Stimulated activated CD4-positive, alpha-beta T cell treated with anti-CD3 and anti-CD28 coated beads, Interleukin-1b, Interleukin-23, amount 100 ng/mL, for 24 hours (primary cell): ENCODE measurements around the gene TRMT44.
"Not testable (repeated sequence)": the region's sequence is repeated elsewhere in the genome, so short reads cannot be mapped to it uniquely, and the experiment has no call there.

ENCODE experiments used
- DNase-seq, 4 experiments: peaks; one replicate each; pipeline ENCODE4 v3.0.0-alpha.2; 2020; ENCODE audit warnings: low read depth in 4 of 4, low spot score in 1 of 4

Gene TRMT44

GRCh38 chr4:8406887-8407286 lies 33.7 kb upstream of the TRMT44 start:
- DNase-seq = not testable (repeated sequence)

- no peak for DNase-seq
Measured at GRCh38 chr4:8407316-8407715, 33.3 kb upstream of the TRMT44 start.

DNA sequence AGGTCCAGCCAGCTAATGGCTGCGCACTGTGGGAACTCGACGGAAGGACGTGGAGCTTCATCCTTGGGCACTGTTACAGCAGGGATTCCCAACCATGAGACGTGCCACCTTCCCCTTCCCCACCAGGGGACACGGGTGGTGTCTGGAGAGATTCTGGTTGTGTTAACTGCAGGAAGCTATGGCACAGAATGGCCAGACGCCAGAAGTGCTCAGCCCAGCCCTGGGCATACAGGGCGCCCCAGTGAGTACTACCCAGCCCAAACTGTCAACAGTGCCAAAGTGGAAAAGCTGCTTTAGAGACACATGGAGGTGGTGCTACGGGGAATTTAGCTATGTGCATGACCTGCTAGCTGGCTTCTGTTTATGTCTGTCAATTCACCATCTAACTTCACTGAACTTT lies 32.8 kb upstream of the TRMT44 start:
- no peak for DNase-seq

- DNase-seq = no peak
Measured at GRCh38 chr4:8409264-8410065, 31.1 kb upstream of the TRMT44 start.

DNA sequence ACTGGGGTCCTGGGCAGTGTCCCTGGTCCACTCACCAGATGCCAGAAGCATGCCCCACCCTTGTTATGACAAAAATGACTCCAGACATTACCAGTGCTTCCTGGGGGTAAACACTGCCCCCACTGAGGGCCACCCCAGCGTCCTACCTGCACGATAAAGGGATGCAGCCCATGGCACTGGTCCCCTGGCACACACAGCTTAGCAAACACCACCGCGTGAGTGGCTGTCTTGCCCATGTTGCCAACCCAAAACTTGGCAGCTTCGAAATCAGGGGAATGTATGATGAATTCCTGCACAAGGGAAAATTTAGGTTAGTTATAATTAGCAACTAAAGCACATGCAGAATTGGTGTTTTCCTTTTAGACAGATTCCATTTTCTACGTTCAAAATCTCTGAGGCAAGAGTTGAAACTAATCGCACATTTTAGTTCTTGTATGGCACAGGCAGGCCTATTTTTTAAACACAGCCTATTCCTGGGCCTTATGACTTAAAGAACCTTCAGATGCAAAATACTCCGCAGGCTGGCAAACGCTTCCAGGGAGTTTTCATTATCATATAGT lies 30.4 kb upstream of the TRMT44 start:
- DNase-seq = no peak

- no peak for DNase-seq
Measured at GRCh38 chr4:8410641-8411271, 29.8 kb upstream of the TRMT44 start.

DNA sequence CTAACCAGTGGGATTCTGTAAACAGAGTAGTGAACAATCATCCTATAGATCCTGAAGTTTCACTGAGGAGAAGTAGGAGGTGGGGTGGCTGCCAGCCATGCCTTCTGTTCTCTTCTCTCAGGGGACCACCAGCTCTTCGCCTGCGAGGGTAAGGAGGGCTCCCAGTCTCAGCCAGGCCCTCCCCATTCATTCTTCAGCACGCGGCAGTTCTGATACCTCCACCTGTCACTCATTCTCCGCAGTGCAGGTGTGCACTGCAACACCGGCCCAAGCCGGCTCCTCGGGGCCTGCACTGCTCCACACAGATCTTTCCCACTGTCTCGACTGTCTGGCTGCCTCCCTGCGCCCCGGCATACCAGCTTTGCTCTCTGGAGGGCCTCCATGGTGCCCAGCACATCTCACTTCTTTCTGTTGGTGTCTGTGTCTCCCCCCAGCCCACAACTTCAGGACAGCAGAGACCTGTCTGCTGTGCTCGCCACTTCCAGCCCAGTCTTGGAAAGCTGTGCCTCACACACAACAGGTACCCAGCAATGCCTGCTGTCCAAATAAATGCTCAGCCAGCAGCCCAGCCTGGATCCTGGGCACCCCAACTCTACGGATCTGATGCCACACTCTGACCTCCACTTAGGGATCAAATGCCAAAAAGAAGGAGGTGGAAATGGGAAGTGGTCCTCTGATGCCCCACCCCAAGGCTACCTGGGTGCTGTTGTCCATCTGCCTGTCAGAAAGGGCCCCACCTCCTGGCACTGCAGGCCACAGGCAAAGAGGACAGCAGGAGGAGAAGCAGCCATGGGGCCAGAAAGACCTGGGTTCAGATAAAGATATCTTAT lies 29.0 kb upstream of the TRMT44 start:
- no peak for DNase-seq

DNA sequence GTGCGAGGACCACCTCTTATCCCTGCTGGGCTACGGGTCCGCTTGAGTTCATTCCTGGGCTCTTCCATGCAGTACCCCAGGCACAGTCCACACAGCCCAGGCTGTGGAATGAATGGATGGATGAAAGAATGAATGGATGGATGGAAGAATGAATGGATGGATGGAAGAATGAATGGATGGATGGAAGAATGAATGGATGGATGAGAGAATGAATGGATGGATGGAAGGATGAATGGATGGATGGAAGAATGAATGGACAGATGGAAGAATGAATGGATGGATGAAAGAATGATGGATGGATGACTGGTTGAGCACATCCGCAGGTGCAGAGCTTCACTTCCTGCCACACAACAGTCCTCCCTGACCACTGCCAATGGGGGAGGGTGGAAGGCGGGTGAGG lies 28.3 kb upstream of the TRMT44 start:
- no peak for DNase-seq

GRCh38 chr4:8414377-8414776 lies 26.2 kb upstream of the TRMT44 start:
- DNase-seq = peak in 1 of 4 experiments; percentile 43

DNA sequence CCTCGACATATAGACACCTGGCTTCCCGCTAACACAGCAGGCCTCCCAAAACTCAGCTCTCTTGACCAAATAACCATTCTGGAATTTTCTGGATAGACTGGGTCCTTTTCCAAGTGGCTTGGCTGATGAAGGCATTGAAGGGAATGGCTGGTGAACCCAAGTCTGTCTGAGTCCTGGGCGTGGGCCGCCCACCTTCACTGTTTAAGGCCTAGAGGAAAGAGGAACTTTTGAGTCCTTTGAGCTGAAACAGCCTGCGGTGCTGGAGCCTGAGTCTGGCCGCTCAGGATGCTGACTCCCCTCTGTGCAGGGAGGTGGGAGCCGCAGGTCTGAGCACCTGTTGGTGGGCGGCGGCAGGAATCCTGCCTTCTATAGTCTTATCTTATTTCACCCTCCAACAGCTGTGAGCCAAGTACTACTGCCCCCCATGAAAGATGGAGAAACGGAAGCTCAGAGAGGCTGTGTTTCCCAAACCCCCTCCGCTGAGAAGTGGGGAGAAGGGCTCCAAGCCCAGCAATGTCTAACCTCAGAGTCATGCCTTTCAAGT lies 23.4 kb upstream of the TRMT44 start:
- DNase-seq = no peak

DNA sequence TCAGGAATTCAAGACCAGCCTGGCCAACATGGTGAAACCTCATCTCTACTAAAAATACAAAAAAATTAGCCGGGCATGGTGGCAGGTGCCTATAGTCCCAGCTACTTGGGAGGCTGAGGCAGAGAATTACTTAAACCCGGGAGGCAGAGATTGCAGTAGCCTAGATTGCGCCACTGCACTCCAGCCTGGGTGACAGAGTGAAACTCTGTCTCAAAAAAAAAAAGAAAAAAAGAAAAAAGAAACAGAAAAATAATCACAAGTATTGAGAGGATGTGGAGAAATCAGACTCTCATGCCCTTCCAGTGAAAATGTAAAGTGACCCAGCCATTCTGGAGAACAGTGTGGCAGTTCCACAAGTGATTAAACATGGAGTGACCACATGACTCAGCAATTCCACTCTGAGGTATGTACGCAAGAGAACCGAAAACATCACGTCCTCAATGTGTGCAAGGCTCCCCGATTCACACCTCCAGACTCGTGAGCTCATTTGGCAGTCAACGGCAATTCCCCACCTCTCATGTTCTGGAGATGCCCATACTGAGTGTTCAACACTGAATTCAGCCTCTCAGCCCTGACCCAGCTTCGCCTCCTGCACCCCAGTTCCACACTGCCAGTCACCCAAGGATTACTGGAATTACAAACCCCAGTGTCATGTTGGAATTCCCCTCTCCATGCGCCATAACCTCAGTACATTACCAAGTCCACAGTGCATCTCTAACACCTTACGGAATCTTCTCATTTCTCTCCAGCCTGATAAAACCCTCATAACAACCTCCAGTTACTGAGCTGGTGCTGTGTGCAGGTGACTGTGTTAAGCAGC lies 21.1 kb upstream of the TRMT44 start:
- DNase-seq = peak in 3 of 4 experiments; percentile 23 to 44 (median 33)

- not testable (repeated sequence) for DNase-seq
Measured at GRCh38 chr4:8420151-8420550, 20.4 kb upstream of the TRMT44 start.

DNA sequence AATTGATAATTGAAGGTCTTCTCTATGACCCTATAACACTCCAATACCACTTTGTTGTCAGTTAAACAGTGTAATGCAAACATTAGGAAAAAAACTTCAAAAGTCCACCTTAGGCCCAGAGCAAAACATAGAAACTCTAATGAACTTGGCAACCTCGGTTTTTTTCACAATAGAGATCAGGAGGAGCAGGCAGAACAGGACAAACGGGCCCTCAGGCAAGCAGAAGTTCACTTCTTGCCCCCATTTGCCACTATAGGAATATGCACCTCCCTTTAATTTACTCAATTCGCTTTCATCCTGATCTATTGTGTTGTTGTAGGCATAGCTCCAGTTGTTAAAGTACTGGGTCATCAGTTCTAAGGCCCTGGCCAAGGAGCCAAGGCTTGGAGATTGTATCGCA lies 18.2 kb upstream of the TRMT44 start:
- DNase-seq = no peak

GRCh38 chr4:8422786-8423185 lies 17.8 kb upstream of the TRMT44 start:
- no peak for DNase-seq

DNA sequence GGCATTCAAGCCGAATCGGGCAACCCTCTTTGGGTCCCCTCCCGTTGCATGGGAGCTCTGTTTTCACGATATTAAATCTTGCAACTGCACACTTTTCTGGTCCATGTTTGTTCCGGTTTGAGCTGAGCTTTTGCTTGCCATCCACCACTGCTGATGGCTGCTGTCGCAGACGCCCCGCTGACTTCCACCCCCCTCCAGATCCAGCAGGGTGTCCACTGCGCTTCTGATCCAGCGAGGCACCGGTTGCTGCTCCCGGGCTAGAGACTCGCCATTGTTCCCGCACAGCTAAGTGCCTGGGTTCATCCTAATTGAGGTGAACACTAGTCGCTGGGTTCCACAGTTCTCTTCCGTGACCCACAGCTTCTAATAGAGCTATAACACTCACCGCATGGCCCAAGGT lies 13.3 kb upstream of the TRMT44 start:
- DNase-seq = no peak

- DNase-seq = no peak
Measured at GRCh38 chr4:8427761-8428287, 12.8 kb upstream of the TRMT44 start.

- DNase-seq = peak; percentile 82 to 94 (median 88)
Measured at GRCh38 chr4:8428288-8429097, 12.1 kb upstream of the TRMT44 start.

GRCh38 chr4:8431553-8431952 lies 9.0 kb upstream of the TRMT44 start:
- no peak for DNase-seq

DNA sequence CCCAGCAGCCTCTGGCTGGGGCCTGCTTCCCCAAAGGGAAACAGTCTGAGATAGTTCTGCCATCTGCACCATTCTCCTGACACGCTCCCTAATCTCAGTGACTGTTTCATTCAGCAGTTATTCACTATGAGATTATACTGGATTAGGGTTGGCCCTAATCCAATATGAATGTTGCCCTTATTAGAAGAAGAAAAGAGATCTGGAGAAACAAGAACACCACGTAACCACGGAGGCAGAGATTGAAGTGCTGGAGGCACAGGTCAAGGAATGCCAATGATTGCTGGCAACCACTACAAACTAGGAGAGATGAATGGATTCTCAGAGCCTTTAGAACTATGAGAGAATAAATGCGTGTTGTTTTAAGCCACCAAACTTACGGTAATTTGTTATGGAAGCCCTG lies 7.4 kb upstream of the TRMT44 start:
- DNase-seq = no peak
